GM12891 (cell line): ENCODE data around the gene PTPRG.

Experiments
- PAX5 ChIP-seq: IDR thresholded peaks from 2 replicates; pipeline ENCODE4 v1.6.1; 2011; ENCODE audit warnings: low read length, moderate library complexity, mild to moderate bottlenecking; ENCODE audit not compliant: insufficient read depth, severe bottlenecking
- POLR2A ChIP-seq: IDR thresholded peaks from 2 replicates; pipeline ENCODE4 v1.6.1; 2011; ENCODE audit warnings: low read depth, low read length, control low read depth
- POLR2AphosphoS5 ChIP-seq: IDR thresholded peaks from 2 replicates; pipeline ENCODE4 v1.6.1; 2011; ENCODE audit warnings: low read depth, low read length, control low read depth
- TAF1 ChIP-seq: IDR thresholded peaks from 2 replicates; pipeline ENCODE4 v1.6.1; 2011; ENCODE audit warnings: low read depth, low read length, control low read depth

- TF ChIP-seq POLR2A, result no peak
- TF ChIP-seq TAF1, result no peak
- no peak for TF ChIP-seq POLR2AphosphoS5
- no peak for TF ChIP-seq PAX5
Observed at GRCh38 chr3:62154457-62155148, 593.2 kb downstream of the PTPRG start.
